Astrocyte of the spinal cord (primary cell): ENCODE data around the gene F5.

ENCODE experiments used
- DNase-seq: peaks from one replicate; pipeline ENCODE4 v3.0.0; 2011; ENCODE audit warnings: low read depth, low spot score
- H3K4me3 ChIP-seq: 2 replicates; pipeline ENCODE4 v1.5.1; 2011; ENCODE audit warnings: low read depth, mild to moderate bottlenecking, low read length, moderate library complexity
- CTCF ChIP-seq: IDR thresholded peaks from 2 replicates; pipeline ENCODE4 v1.5.1; 2012; ENCODE audit warnings: low read depth, mild to moderate bottlenecking, low read length, inconsistent platforms
- in situ Hi-C: cut with HindIII; loops from 2 replicates; pipeline ENCODE4 v1.10.0; 2017; ENCODE audit warnings: low sequenced_read_pairs

The F5 gene

GRCh38 chr1:169474302-169474995 lies 111.8 kb downstream of the F5 start:
- no peak overlapping the region for H3K4me3 ChIP-seq
- no peak for TF ChIP-seq CTCF
- no peak for DNase-seq
- in situ Hi-C loops: no loop called here

- no peak for TF ChIP-seq CTCF
- in situ Hi-C loops: no loop called here
- H3K4me3 ChIP-seq: no peak overlapping the region
- DNase-seq: no peak
Measured at GRCh38 chr1:169473347-169473746, 112.9 kb downstream of the F5 start.

GRCh38 chr1:169472738-169473137 lies 113.5 kb downstream of the F5 start:
- in situ Hi-C loops: no loop called here
- H3K4me3 ChIP-seq: no peak overlapping the region
- TF ChIP-seq CTCF: no peak
- DNase-seq: no peak

- no peak for TF ChIP-seq CTCF
- H3K4me3 ChIP-seq: no peak overlapping the region
- in situ Hi-C loops: no loop called here
- no peak for DNase-seq
Measured at GRCh38 chr1:169468982-169469381, 117.3 kb downstream of the F5 start.

GRCh38 chr1:169466259-169467230 lies 119.7 kb downstream of the F5 start:
- TF ChIP-seq CTCF: peak; percentile 41
- H3K4me3 ChIP-seq: no peak overlapping the region
- peak; percentile 61 for DNase-seq
- in situ Hi-C loops: no loop called here

GRCh38 chr1:169465281-169465680 lies 121.0 kb downstream of the F5 start:
- TF ChIP-seq CTCF: no peak
- no peak overlapping the region for H3K4me3 ChIP-seq
- no peak for DNase-seq
- in situ Hi-C loops: no loop called here
